Measurements from ENCODE around the gene TGFBR2.

TGFBR2 gene

DNA sequence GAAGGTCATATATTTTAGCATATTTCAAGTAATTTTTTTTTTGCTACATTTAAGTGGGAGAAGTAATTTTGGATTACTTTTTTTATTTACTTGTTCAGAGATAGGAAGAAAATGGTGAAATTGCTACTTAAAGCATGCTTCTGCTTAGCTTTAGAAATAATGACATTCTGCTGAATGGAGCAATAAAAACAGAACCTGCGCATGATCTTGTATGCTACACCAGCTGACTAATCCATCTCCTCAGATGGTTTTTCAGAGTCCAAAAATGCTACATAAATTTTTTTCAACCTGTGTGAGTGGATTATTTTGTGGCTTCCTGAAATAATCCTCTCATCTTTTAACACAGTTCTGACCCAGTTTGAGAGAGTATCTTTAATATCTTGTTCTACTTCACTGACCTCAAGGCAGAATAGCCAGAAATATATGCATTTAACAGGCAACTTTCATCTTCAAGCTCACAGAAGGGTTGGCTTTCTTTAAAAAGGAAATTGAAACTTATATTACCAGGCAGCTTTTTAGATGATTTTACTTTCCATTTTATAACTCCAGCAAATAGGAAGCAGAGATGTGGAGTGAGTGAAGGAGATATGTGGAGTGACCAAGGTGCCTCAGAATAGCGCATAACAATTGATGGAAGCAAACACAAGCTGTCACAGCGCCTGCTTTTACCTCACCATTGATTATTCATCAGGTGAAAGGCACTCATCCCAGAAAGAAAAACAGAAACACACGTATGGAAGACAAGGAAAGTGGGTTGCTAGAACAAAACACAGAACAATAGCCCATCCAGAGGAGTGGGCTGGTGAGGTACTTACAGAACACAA lies 136.6 kb downstream of the TGFBR2 start:
- no peak for DNase-seq (ENCODE audit: low spot score)

More for the DNA sequence above, 136.6 kb downstream of the TGFBR2 start:
- TF ChIP-seq CTCF (IDR thresholded peaks at IDR 0.05; ENCODE audit: extremely low read depth, missing control alignments): no peak
